ENCODE data around the gene CLMP.
"Not testable (repeated sequence)": the region's sequence is repeated elsewhere in the genome, so short reads cannot be mapped to it uniquely, and the experiment has no call there.

Gene CLMP

GRCh38 chr11:123217897-123218296 is 22.8 kb upstream of the CLMP start:
- no peak for DNase-seq (ENCODE audit: low read depth)

- DNase-seq (ENCODE audit: low read depth) = no peak
Observed at GRCh38 chr11:123216249-123216648, 21.2 kb upstream of the CLMP start.

GRCh38 chr11:123214940-123215339 is 19.9 kb upstream of the CLMP start:
- no peak for DNase-seq (ENCODE audit: low read depth)

DNA sequence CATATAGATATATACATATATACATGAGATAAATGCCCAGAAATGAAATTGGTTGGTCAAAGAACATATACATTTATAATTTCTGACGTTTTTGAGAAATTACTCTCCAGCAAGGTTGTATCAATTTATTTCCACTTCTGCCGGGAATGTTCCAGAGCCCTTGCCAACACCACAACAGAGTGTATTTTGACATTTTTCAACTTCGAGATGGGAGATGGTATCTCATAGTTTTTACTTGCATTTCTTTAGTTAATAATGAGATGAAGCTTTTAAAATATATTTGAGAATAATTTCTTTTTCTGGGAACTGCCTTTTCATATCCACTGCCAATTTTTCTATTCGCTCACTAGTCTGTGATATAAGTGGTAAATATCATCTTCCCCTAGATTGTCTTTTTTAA is 19.3 kb upstream of the CLMP start:
- no peak for DNase-seq (ENCODE audit: low read depth)

GRCh38 chr11:123213307-123213771 is 18.3 kb upstream of the CLMP start:
- DNase-seq (ENCODE audit: low read depth) = no peak

DNA sequence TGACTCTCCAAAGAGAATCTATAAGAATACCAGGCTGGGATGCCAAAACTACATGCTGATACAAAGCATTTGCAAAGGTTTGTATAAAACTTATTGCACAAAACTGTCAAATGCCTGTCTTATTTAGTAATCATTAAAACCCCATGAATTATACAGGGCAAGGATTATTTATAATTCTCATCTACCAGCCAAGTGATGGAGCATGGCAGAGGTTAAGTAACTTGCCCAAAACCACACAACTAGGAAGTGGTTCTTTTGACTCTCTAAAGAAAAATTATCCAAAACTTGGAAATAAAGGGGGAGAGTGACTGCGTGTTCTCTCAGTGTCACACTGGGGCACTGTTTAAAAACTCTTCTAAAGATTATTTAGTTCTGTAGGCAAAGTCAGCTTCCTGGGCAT is 17.4 kb upstream of the CLMP start:
- no peak for DNase-seq (ENCODE audit: low read depth)

DNA sequence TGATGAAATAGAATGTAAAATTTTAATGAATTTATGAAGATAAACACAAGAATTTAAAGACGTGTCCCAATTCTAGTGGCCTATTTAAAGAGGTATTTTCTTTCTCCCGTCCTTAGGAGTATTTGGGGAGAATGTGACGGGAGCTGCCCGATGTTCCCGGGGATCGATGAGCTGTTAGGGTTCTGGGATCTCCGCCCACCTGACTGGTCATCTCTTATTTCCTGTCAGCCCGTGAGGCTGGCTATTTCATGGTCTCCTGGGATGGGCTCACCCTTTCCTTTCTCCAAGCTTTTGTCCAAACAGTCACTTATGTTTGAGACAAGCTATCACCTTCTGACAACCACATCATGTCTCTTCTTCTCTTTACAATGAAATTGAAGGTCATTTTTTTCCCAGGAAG is 16.9 kb upstream of the CLMP start:
- no peak for DNase-seq (ENCODE audit: low read depth)

DNA sequence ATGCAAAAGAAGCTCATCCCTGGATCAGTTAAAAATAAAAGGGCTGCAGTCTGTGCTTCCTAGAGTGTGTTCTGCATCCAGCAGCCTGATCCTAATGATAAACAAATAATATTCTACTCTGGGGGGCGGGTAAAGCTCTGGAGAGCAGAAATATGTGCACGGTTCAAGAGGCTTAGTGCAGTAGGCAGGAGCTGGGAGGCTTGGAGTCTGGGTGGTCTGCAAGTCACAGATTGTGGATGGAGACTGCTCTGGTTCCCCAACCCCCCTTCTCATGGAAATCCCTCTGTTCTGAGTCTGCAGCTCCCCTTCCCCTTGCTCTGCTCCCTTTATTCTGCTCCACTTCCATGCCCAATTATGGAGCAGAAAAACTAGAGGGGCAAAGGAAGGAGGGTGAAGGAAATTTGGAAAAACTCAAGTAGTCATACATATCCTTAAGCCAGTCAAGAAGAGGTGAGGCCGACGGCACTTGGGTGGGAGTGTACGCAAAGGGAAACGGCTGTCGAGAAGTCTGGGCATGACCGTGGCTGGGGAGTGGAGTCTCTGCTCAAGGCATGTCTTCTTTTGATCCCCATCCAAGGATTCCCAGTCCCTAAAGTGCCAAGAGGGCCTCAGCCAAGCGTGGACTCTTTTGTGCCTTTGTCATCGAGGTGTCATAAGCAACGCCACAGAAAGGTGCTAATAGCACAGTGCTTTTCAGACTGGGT is 16.3 kb upstream of the CLMP start:
- DNase-seq (ENCODE audit: low read depth) = no peak

DNA sequence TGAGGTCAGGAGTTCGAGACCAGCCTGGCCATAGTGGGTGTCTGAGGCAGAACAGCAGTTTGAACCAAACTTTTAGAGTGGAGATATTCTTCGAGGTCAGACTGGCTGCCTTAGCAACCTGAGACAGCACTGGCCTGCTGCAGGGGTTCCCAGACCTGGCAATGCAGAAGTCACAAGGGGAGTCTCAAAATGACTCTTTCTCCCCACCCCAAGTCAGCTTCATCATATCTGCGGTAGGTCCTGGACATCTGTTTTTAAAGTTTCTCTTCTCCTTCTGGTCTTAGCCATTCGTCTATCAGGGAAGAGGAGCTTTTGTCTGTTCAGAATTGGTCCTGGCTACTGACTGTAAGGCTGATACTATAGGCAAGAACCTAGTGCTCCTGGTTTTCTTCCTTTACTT is 14.5 kb upstream of the CLMP start:
- no peak for DNase-seq (ENCODE audit: low read depth)

- DNase-seq (ENCODE audit: low read depth) = no peak
Observed at GRCh38 chr11:123206791-123207434, 11.9 kb upstream of the CLMP start.

DNA sequence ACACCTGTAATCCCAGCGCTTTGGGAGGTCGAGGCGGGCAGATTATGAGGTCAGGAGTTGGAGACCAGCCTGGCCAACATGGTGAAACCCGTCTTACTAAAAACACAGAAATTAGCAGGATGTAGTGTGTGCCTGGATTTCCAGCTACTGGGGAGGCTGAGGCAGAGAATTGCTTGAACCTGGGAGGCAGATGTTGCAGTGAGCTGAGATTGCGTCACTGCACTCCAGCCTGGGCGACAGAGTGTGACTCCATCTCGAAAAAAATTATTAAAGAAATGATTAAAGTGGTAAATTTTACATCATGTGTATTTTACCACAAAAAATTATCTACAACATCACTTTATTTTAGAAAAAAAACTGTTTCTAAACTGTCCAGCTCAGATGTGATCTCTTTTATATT is 11.0 kb upstream of the CLMP start:
- not testable (repeated sequence) for DNase-seq (ENCODE audit: low read depth)

- no peak for DNase-seq (ENCODE audit: low read depth)
Observed at GRCh38 chr11:123203934-123204333, 8.9 kb upstream of the CLMP start.

GRCh38 chr11:123203471-123203870 is 8.4 kb upstream of the CLMP start:
- no peak for DNase-seq (ENCODE audit: low read depth)

GRCh38 chr11:123202155-123203151 is 7.4 kb upstream of the CLMP start:
- no peak for DNase-seq (ENCODE audit: low read depth)

- no peak for DNase-seq (ENCODE audit: low read depth)
Observed at GRCh38 chr11:123200264-123200663, 5.2 kb upstream of the CLMP start.

DNA sequence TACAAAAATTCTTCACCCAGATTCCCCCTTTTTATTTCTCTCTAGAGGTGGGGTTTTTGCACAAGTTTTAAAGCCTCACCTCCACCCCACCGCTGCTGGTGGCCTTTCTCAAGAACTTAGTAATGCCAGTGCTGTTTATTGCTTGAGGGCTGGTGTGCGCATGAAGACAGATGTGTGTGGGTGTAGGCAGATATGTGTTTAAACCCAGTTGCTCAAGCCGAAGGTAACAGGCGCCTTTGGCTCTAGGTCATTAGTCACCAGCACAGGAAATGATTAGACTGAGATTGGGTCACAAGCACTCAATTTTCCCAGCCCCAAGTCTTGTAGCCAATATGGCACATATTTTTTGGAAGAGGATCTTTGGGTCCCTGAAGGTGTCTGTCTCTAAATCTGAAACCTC is 2.7 kb upstream of the CLMP start:
- DNase-seq (ENCODE audit: low read depth) = no peak

- DNase-seq (ENCODE audit: low read depth) = no peak
Observed at GRCh38 chr11:123196060-123196714, 1.1 kb upstream of the CLMP start.

- DNase-seq (ENCODE audit: low read depth) = no peak
Observed at GRCh38 chr11:123194337-123195187, 486 bp downstream of the CLMP start.

DNA sequence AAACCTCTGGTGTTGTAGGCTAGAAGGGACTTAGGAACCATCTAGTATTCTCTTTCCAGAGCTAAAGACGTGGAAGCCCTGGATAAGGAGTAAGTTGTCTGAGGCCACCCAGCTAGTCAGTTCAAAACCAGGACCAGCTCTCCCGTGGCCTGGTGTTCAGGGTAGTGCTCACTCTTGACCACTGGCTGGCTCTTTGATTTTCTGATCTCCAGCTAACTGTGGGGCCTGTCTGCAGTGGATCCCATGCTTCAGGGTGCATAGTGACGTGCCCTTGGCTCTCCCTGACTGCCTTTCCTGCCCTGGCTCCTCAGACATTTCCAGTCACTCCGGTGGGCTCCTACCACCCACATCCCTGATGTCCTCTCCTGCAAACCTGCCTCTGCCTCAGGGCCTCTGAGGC is 1.3 kb downstream of the CLMP start:
- DNase-seq (ENCODE audit: low read depth) = no peak

DNA sequence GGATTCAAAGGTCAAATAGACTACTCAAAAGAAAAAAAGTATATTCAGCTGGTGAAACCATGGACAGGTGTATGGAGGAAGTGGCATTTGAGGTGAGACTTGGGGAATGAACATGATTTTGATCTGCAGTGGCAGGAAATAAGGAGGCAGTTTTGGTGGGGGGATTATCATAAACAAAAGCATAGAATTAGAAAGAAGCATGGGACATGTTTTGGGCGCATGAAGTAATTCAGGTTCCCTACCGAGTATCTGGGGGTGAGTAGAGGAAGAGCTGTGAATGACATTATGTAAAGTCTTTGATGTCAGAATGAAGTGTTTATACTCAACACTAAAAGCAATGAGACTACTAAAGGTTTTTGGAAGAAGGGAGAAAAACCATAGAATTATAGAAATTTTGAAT is 3.1 kb downstream of the CLMP start:
- DNase-seq (ENCODE audit: low read depth) = no peak

- no peak for DNase-seq (ENCODE audit: low read depth)
Observed at GRCh38 chr11:123190518-123190917, 4.5 kb downstream of the CLMP start.
